Measurements from ENCODE around the gene DSCAML1. TPM values are rescaled to one million over a fixed set of nuclear protein-coding genes. Genes with fewer than 3 reads are reported as not detected.
A peak's percentile ranks its signal among the peaks of the same experiment; 100 is the strongest.

DSCAML1 gene
- total RNA-seq, 6 donors from 2014 or later, result 0.30 to 3.1 (median 1.3) TPM

GRCh38 chr11:117462864-117463247, 334.2 kb downstream of the DSCAML1 start:
- TF ChIP-seq, protein P1, sequence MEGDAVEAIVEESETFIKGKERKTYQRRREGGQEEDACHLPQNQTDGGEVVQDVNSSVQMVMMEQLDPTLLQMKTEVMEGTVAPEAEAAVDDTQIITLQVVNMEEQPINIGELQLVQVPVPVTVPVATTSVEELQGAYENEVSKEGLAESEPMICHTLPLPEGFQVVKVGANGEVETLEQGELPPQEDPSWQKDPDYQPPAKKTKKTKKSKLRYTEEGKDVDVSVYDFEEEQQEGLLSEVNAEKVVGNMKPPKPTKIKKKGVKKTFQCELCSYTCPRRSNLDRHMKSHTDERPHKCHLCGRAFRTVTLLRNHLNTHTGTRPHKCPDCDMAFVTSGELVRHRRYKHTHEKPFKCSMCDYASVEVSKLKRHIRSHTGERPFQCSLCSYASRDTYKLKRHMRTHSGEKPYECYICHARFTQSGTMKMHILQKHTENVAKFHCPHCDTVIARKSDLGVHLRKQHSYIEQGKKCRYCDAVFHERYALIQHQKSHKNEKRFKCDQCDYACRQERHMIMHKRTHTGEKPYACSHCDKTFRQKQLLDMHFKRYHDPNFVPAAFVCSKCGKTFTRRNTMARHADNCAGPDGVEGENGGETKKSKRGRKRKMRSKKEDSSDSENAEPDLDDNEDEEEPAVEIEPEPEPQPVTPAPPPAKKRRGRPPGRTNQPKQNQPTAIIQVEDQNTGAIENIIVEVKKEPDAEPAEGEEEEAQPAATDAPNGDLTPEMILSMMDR (IDR thresholded peaks at IDR 0.05), result no peak
- no peak for TF ChIP-seq POLR2AphosphoS5 (IDR thresholded peaks at IDR 0.05)
- no peak for TF ChIP-seq POLR2A (IDR thresholded peaks at IDR 0.05)
- TF ChIP-seq EP300 (IDR thresholded peaks at IDR 0.05), result no peak
- no peaks in the 10 kb centered on the region for H3K27me3 ChIP-seq
- H3K4me1 ChIP-seq, result no peaks in the 10 kb centered on the region
- ATAC-seq (ENCODE audit: low FRiP score in 2 of 2) (no peak), DNase-seq (no peak)
- H3K4me3 ChIP-seq, result no peak overlapping the region
- H3K9me3 ChIP-seq, result no peaks in the 10 kb centered on the region
- no peaks in the 10 kb centered on the region for H3K36me3 ChIP-seq
- H3K27ac ChIP-seq, result no peak overlapping the region
- 67 to 80% methylated on average over 8 of the region's 8 CpGs for WGBS, 2 donors

DNA sequence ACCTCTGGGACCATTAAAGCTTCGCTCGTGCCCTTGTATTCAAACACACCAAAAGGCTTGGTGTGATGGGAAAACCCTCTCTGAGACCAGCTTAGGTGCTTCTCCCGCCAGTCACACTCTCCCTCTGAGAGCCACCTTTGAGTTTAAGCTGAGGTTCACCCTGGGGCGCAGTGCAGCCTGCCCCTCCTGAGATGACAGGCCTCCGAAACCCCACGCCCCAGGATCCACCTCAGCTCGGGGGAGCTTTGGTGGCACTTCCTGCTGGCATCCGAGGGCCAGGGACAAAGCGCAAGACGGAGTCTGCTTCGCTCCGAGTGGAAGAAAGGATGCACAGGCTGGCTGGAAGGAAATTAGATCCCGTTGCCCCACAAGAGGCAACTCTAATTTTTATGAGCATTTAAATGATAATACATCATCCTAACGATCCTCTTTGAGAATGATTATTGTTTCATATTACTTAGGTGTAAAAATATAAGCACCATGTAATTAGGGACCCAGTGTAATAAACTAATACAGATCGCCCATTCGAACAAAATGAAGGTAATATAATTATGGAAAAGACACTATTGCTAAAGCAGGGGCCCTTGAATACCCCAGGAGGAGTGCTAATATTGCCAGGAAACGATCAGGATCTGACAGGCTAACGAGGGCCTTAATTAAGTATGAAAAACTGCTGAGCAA, 334.7 kb downstream of the DSCAML1 start:
- DNase-seq (no peak), ATAC-seq (ENCODE audit: low FRiP score in 2 of 2) (no peak)
- no peaks in the 10 kb centered on the region for H3K4me1 ChIP-seq
- no peaks in the 10 kb centered on the region for H3K36me3 ChIP-seq
- no peak overlapping the region for H3K27ac ChIP-seq
- no peak for TF ChIP-seq EP300 (IDR thresholded peaks at IDR 0.05)
- TF ChIP-seq, protein P1 (IDR thresholded peaks at IDR 0.05), result no peak
- no peak for TF ChIP-seq POLR2A (IDR thresholded peaks at IDR 0.05)
- no peak for TF ChIP-seq POLR2AphosphoS5 (IDR thresholded peaks at IDR 0.05)
- no peaks in the 10 kb centered on the region for H3K9me3 ChIP-seq
- 84 to 92% methylated on average over 12 to 18 of the region's 18 CpGs for WGBS, 2 donors
- no peak overlapping the region for H3K4me3 ChIP-seq
- H3K27me3 ChIP-seq, result no peaks in the 10 kb centered on the region

DNA sequence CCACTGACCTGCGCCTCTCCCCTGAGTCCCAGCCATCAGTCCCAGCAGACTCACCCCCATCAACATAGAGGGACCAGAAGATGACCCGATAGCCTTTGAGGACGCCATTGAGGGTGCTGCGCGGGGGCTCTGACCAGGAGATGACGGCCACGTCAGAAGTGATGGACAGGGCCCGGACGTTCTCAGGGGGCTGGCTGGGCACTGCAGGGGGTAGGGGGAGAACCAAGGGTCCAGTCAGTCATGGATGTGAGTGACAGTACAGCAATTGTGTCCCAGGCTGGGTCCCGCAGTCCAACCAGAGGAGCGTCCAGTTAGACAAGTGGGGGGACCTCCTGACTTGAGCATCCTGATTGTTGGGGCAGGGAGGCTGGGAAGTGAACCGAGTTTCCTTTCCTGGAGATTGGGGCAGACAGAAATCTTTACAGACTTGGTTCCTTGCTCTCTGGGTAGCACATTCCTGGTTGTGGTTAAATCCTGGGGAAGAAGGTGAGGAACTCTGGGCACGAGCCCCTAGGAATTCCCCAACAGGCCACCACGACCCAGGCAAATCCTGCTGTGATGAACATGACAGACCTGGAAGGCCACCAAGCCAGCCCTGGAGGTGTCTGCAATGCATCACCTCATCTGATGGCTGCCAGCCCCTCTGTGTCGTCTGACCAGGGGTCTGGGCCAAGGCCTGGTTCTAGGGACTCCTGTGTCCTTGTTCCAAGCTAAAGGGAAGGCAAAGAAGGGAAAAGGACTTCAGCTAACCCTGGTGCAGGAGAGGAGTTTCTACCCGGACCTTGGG, 335.4 kb downstream of the DSCAML1 start:
- no peak for DNase-seq
- ATAC-seq (ENCODE audit: low FRiP score in 2 of 2), result no peak
- Histone ChIP-seq H3K4me1 (no peaks in the 10 kb centered on the region), H3K27ac (no peak overlapping the region), H3K4me3 (no peak overlapping the region), H3K9me3 (no peaks in the 10 kb centered on the region), H3K36me3 (no peaks in the 10 kb centered on the region), H3K27me3 (no peaks in the 10 kb centered on the region)
- TF ChIP-seq EP300 (IDR thresholded peaks at IDR 0.05) (no peak), POLR2AphosphoS5 (IDR thresholded peaks at IDR 0.05) (no peak), POLR2A (IDR thresholded peaks at IDR 0.05) (no peak)
- TF ChIP-seq, protein P1 (IDR thresholded peaks at IDR 0.05), result no peak
- 91 to 94% methylated on average over 11 to 15 of the region's 16 CpGs for WGBS, 2 donors

DNA sequence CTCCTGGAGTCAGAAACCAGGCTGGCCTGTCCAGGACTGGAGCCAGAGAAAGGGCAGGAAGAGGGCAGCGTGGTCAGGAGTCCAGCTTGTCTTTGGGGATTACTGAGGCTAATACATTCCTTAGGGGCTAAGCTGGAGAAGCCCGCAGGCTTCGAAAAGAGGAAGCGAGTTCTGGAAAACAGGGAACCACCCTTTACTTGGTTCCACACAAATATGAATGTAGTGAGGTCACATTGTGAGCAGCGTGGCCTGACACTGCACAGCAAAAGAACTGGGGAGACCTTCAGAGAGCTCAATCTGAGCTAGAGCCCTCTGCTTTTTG, 337.1 kb downstream of the DSCAML1 start:
- peak in 1 of 2 donors; percentile 62 for ATAC-seq (ENCODE audit: low FRiP score in 2 of 2)
- no peak for DNase-seq
- Histone ChIP-seq H3K4me1 (no peaks in the 10 kb centered on the region), H3K36me3 (no peaks in the 10 kb centered on the region), H3K27ac (no peak overlapping the region), H3K4me3 (no peak overlapping the region), H3K9me3 (no peaks in the 10 kb centered on the region), H3K27me3 (no peaks in the 10 kb centered on the region)
- TF ChIP-seq EP300 (IDR thresholded peaks at IDR 0.05), result no peak
- TF ChIP-seq POLR2AphosphoS5 (IDR thresholded peaks at IDR 0.05), result no peak
- no peak for TF ChIP-seq POLR2A (IDR thresholded peaks at IDR 0.05)
- TF ChIP-seq, protein P1 (IDR thresholded peaks at IDR 0.05), result no peak
- 64 to 87% methylated on average over 5 of the region's 5 CpGs for WGBS, 2 donors

All from upper lobe of left lung (tissue), 6 donors.